ENCODE results near the gene TBR1. TPM values are rescaled to one million over a fixed set of nuclear protein-coding genes. Genes with fewer than 3 reads are reported as not detected.

Gene TBR1
- total and polyA plus RNA-seq, 8 donors, result 0.04 to 0.08 (median 0.07) TPM; not detected in 4

DNA sequence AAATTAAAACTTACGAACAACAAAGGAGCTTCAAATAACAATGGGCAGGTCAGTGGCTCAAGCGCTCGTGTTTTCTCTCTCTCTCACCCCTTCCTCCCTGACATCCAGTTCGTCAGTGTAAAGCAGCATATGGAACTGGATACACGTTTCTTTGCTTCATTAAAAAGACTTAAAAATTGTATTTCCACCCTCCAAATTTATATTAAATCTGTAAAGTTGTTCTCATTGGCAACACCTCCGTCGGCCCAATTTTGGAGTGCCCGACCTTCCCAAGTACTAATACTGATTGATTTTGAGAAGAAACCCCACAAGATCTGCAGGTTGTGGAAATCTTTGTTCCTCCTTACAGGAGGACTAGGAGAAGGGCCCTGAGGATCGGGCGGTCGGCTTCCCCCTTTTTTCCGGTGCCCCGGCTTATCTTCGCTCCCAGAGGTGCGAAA lies 2.2 kb downstream of the TBR1 start:
- H3K27me3 ChIP-seq, result peaks cover 93 to 100% of the 10 kb centered on the region in 2 donors
- H3K27ac ChIP-seq, result no peak overlapping the region
- no peaks in the 10 kb centered on the region for H3K36me3 ChIP-seq
- H3K9me3 ChIP-seq, result no peaks in the 10 kb centered on the region
- no peak overlapping the region for H3K4me3 ChIP-seq
- peaks cover 11 to 41% of the 10 kb centered on the region in 2 donors for H3K4me1 ChIP-seq
- ATAC-seq (no peak), DNase-seq (no peak)
- TF ChIP-seq, protein P1, sequence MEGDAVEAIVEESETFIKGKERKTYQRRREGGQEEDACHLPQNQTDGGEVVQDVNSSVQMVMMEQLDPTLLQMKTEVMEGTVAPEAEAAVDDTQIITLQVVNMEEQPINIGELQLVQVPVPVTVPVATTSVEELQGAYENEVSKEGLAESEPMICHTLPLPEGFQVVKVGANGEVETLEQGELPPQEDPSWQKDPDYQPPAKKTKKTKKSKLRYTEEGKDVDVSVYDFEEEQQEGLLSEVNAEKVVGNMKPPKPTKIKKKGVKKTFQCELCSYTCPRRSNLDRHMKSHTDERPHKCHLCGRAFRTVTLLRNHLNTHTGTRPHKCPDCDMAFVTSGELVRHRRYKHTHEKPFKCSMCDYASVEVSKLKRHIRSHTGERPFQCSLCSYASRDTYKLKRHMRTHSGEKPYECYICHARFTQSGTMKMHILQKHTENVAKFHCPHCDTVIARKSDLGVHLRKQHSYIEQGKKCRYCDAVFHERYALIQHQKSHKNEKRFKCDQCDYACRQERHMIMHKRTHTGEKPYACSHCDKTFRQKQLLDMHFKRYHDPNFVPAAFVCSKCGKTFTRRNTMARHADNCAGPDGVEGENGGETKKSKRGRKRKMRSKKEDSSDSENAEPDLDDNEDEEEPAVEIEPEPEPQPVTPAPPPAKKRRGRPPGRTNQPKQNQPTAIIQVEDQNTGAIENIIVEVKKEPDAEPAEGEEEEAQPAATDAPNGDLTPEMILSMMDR (IDR thresholded peaks at IDR 0.05), result no peak
- intact Hi-C loops (cut with DNase I), result no loop called here

DNA sequence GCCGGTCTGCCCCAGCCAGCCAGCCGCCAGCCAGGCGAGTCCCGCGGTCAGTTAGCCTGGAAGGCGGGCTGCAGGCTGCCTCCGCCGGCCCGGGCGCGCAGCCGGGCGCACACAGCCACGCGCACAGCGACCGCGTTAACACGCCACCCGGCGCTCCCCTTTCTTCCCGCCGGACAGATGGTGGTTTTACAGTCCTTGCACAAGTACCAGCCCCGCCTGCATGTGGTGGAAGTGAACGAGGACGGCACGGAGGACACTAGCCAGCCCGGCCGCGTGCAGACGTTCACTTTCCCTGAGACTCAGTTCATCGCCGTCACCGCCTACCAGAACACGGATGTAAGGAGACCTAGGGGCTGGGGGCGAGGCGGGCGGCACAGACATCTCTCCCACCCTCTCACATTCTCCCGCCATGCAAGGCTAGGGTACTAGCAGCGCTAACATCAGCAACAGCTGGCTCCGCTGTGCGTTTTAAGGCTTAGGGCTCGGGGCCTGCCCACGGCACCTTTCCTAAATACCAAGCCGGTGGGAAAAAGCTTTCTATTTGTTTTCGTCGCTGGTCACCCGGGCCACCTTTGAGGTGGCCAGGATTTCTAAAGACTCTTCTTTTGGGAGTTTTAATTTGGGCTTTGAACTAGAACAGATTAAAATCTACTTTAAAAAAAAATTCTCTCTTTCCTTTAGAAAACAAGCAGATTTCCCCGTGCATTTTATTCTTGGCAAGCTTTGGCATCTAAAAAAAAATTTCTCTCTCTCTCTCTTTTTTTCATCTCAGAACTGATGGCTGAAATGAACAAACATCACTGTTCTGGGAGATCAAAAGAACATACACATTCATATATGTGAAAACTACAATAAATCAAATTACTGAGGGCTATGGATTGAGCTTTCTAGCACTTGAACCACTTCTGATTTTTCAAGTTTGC lies 2.9 kb downstream of the TBR1 start:
- no peaks in the 10 kb centered on the region for H3K9me3 ChIP-seq
- H3K4me3 ChIP-seq, result no peak overlapping the region
- TF ChIP-seq, protein P1 (IDR thresholded peaks at IDR 0.05), result no peak
- no peak overlapping the region for H3K27ac ChIP-seq
- ATAC-seq, result no peak
- DNase-seq, result peak in 1 of 4 donors; percentile 63
- H3K4me1 ChIP-seq, result peaks cover 12 to 46% of the 10 kb centered on the region in 2 donors
- peaks cover 96 to 100% of the 10 kb centered on the region in 2 donors for H3K27me3 ChIP-seq
- intact Hi-C loops (cut with DNase I), result no loop called here
- H3K36me3 ChIP-seq, result no peaks in the 10 kb centered on the region

DNA sequence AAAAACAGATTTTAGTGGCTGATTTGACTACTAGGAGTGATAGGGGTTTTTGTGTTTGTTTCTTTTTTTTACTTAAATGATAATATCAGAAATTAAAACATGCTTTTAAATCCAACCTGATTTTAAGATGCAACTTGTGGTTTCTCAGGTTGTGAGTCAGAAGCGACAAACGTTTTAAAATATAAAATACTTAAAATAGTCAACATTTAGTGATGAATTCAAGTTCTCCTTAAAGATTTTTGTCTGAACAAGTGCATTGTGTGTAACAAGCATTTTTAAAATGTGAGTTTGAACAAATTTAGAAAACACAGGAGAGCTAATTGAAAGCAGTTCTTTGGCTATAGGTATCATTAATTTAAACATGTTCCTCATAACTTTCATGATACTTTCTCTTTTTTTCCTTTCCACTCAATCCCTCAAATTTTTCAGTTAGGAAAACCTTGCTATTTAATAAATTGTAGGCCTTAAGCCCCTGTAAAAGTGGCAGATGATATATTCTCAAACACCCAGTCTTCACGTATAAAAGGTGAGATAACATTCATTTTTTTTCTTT lies 3.6 kb downstream of the TBR1 start:
- Histone ChIP-seq H3K36me3 (no peaks in the 10 kb centered on the region), H3K4me1 (peaks cover 9 to 43% of the 10 kb centered on the region in 2 donors), H3K9me3 (no peaks in the 10 kb centered on the region), H3K27me3 (peaks cover 96 to 100% of the 10 kb centered on the region in 2 donors), H3K4me3 (no peak overlapping the region), H3K27ac (no peak overlapping the region)
- intact Hi-C loops (cut with DNase I), result no loop called here
- ATAC-seq (no peak), DNase-seq (no peak)
- TF ChIP-seq, protein P1 (IDR thresholded peaks at IDR 0.05), result no peak

DNA sequence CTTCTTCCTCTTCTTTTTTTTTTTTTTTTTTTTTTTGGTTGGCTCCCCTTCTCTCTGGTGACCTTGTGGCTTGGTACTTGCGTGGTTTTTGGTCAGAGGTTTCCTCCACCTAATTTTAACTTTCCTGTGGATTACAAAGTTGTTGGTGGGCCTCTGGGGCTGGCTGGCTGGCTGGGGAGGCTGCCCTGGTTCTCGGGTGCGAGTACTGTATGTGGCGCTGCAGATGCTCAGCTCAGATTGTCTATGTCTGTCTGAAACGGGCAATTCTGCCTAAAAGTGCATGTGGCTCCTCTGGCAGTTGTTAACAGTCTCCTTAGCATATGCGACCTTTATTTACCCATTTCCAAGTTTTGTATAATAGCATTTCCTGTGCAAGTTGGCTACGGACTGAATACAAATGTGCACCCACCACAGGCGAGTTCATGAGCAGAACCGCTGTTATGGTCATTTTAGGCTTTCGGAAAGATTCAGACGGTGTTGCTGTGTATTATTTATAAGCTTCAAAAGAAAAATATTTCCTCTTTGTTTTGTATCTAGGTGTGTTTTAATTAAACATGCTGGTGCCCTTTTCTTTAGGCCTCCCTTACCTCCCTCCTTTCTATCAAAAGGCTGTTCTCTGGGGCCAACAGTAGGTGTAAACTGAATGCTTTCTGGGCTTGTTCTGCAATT lies 4.4 kb downstream of the TBR1 start:
- TF ChIP-seq, protein P1 (IDR thresholded peaks at IDR 0.05), result no peak
- Histone ChIP-seq H3K36me3 (no peaks in the 10 kb centered on the region), H3K27ac (no peak overlapping the region), H3K9me3 (no peaks in the 10 kb centered on the region), H3K27me3 (peaks cover 96 to 100% of the 10 kb centered on the region in 2 donors), H3K4me1 (peaks cover 6 to 34% of the 10 kb centered on the region in 2 donors), H3K4me3 (no peak overlapping the region)
- DNase-seq, result peak in 1 of 4 donors; percentile 38
- intact Hi-C loops (cut with DNase I), result no loop called here
- no peak for ATAC-seq

DNA sequence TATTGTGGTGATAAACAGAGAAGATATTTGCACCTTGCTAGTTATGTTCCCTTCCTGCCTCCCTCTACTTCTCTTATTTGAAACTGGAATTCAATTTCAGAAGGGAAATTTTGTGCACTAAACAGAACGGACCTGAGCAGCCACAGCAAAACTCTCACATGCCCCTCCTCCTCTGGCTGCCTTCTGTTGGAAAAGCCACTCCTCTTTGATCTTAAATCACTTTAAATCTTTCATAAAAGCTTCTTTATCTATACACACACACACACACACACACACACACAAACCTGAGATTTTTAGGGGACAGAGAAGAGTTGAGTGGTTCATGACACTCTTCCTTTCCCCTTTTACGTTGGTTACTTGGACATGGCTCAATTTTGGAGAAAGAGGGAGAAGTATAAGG lies 5.6 kb downstream of the TBR1 start:
- Histone ChIP-seq H3K4me1 (peaks cover 6 to 23% of the 10 kb centered on the region in 2 donors), H3K36me3 (no peaks in the 10 kb centered on the region), H3K4me3 (no peak overlapping the region), H3K9me3 (no peaks in the 10 kb centered on the region), H3K27ac (no peak overlapping the region), H3K27me3 (peaks cover 96 to 100% of the 10 kb centered on the region in 2 donors)
- DNase-seq (no peak), ATAC-seq (no peak)
- intact Hi-C loops (cut with DNase I), result no loop called here
- TF ChIP-seq, protein P1 (IDR thresholded peaks at IDR 0.05), result no peak

Data from left lung (tissue), 10 donors.